Gastrocnemius medialis (tissue), 4 donors: Measurements from ENCODE around the gene BANK1.

Experiments
- POLR2A ChIP-seq, 2 donors: fragments of 450-650 bp; IDR thresholded peaks; one replicate each; pipeline ENCODE4 v1.6.1; 2017; ENCODE audit warnings: antibody characterized with exemption in 2 of 2, mild to moderate bottlenecking in 2 of 2, moderate library complexity in 2 of 2
- TF ChIP-seq, protein P1 (sequence below), 5 experiments: fragments of 450-650 bp in 3 of 5; fragments of 200-600 bp in 2 of 5; sonication (generic) in 2 of 5; IDR thresholded peaks in 4 of 5; conservative IDR thresholded peaks in 1 of 5; 1 replicate in 4 of 5; 2 replicates in 1 of 5; pipeline ENCODE4 v1.5.1; 2016 to 2019; ENCODE audit warnings: antibody characterized with exemption in 5 of 5, mild to moderate bottlenecking in 3 of 5, moderate library complexity in 3 of 5

DNA sequence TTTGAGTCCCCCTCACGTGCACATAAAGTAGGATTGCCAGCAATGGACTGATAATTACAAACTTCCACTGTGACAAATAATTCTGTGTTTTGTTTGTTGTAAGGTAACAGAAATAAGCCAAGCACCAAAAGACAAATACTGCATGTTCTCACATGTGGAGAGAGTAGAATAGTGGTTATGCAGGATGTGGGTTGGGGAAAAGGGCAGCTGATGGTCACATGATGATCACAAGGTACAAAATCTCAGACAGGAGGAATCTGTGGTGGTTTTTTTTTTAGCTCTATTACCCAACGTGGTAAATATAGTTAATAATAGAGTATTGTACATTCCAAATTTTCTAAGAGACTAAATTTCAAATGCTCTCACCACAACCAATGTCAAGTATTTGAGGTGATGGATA lies 182.3 kb downstream of the BANK1 start:
- TF ChIP-seq, protein P1, sequence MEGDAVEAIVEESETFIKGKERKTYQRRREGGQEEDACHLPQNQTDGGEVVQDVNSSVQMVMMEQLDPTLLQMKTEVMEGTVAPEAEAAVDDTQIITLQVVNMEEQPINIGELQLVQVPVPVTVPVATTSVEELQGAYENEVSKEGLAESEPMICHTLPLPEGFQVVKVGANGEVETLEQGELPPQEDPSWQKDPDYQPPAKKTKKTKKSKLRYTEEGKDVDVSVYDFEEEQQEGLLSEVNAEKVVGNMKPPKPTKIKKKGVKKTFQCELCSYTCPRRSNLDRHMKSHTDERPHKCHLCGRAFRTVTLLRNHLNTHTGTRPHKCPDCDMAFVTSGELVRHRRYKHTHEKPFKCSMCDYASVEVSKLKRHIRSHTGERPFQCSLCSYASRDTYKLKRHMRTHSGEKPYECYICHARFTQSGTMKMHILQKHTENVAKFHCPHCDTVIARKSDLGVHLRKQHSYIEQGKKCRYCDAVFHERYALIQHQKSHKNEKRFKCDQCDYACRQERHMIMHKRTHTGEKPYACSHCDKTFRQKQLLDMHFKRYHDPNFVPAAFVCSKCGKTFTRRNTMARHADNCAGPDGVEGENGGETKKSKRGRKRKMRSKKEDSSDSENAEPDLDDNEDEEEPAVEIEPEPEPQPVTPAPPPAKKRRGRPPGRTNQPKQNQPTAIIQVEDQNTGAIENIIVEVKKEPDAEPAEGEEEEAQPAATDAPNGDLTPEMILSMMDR (IDR thresholded peaks at IDR 0.05 in 4 of 5, conservative IDR thresholded peaks at IDR 0.05 in 1 of 5): no peak
- no peak for TF ChIP-seq POLR2A (IDR thresholded peaks at IDR 0.05)
